ENCODE measurements around the gene HSPA1B.
A peak's percentile ranks its signal among the peaks of the same experiment; 100 is the strongest.
"Not testable (repeated sequence)": the region's sequence is repeated elsewhere in the genome, so short reads cannot be mapped to it uniquely, and the experiment has no call there.

The HSPA1B gene

GRCh38 chr6:31793927-31794245 is 33.7 kb upstream of the HSPA1B start:
- H2BK12ac ChIP-seq (ENCODE audit: low read length); H3K9me3 ChIP-seq (ENCODE audit: insufficient read depth, low read depth, low read length); H2BK5ac ChIP-seq (ENCODE audit: low read depth, low read length, poor library complexity); H3K14ac ChIP-seq (ENCODE audit: low read length); H3K23ac ChIP-seq (ENCODE audit: low read length); H4K8ac ChIP-seq (ENCODE audit: low read depth, low read length); H3K18ac ChIP-seq (ENCODE audit: low read length); H3K4me1 ChIP-seq (ENCODE audit: control insufficient read depth in 1 of 2, insufficient read depth in 2 of 2, low read length in 2 of 2); H3K4me3 ChIP-seq (ENCODE audit: low read depth, low read length); H3K27ac ChIP-seq (ENCODE audit: low read depth, low read length); DNase-seq; H3K9ac ChIP-seq (ENCODE audit: low read length); H2AK5ac ChIP-seq (ENCODE audit: low read length); H2BK120ac ChIP-seq (ENCODE audit: insufficient read depth, low read length, poor library complexity); H2AFZ ChIP-seq (ENCODE audit: insufficient read depth, low read length, poor library complexity); H4K12ac ChIP-seq (ENCODE audit: low read depth, low read length); H4K91ac ChIP-seq (ENCODE audit: low read depth, low read length); H3K27me3 ChIP-seq (ENCODE audit: insufficient read depth, low read length): not testable (repeated sequence)
- Histone ChIP-seq H3K36me3 (ENCODE audit: control insufficient read depth in 1 of 2, insufficient read depth in 2 of 2, low read length in 2 of 2) (peaks cover 19 to 22% of the 10 kb centered on the region in 2 experiments), H3K79me1 (ENCODE audit: low read length) (peaks cover 12% of the 10 kb centered on the region), H3K4me2 (ENCODE audit: low read length) (peak overlapping the region; percentile 97), H3K4ac (ENCODE audit: low read depth, low read length) (peak overlapping the region; percentile 60), H3K79me2 (ENCODE audit: control insufficient read depth, insufficient read depth, low read length, poor library complexity) (peaks cover 13% of the 10 kb centered on the region)
- WGBS (ENCODE audit: extremely low coverage, insufficient coverage, insufficient read length): no CpG with 5 or more reads among the region's 6 CpGs

GRCh38 chr6:31794294-31794865 is 33.2 kb upstream of the HSPA1B start:
- Histone ChIP-seq H3K9me3 (ENCODE audit: insufficient read depth, low read depth, low read length) (no peaks in the 10 kb centered on the region), H4K91ac (ENCODE audit: low read depth, low read length) (peak overlapping the region; percentile 99), H3K4ac (ENCODE audit: low read depth, low read length) (peak overlapping the region; percentile 60), H3K14ac (ENCODE audit: low read length) (peak overlapping the region; percentile 56), H3K79me2 (ENCODE audit: control insufficient read depth, insufficient read depth, low read length, poor library complexity) (peaks cover 13% of the 10 kb centered on the region), H2AFZ (ENCODE audit: insufficient read depth, low read length, poor library complexity) (peak overlapping the region; percentile 20), H3K18ac (ENCODE audit: low read length) (no peak overlapping the region), H3K27ac (ENCODE audit: low read depth, low read length) (no peak overlapping the region), H2BK5ac (ENCODE audit: low read depth, low read length, poor library complexity) (peak overlapping the region; percentile 28), H3K36me3 (ENCODE audit: control insufficient read depth in 1 of 2, insufficient read depth in 2 of 2, low read length in 2 of 2) (peaks cover 18 to 21% of the 10 kb centered on the region in 2 experiments), H3K27me3 (ENCODE audit: insufficient read depth, low read length) (no peaks in the 10 kb centered on the region), H3K4me2 (ENCODE audit: low read length) (peak overlapping the region; percentile 97), H4K8ac (ENCODE audit: low read depth, low read length) (peak overlapping the region; percentile 64), H4K12ac (ENCODE audit: low read depth, low read length) (no peak overlapping the region), H2BK120ac (ENCODE audit: insufficient read depth, low read length, poor library complexity) (peak overlapping the region; percentile 43), H3K4me1 (ENCODE audit: control insufficient read depth in 1 of 2, insufficient read depth in 2 of 2, low read length in 2 of 2) (peaks cover 5 to 9% of the 10 kb centered on the region in 2 experiments), H3K9ac (ENCODE audit: low read length) (peak overlapping the region; percentile 89), H3K79me1 (ENCODE audit: low read length) (peaks cover 12% of the 10 kb centered on the region), H3K4me3 (ENCODE audit: low read depth, low read length) (peak overlapping the region; percentile 85), H3K23ac (ENCODE audit: low read length) (no peak overlapping the region), H2AK5ac (ENCODE audit: low read length) (no peak overlapping the region), H2BK12ac (ENCODE audit: low read length) (no peak overlapping the region)
- no CpG with 5 or more reads among the region's 7 CpGs for WGBS (ENCODE audit: extremely low coverage, insufficient coverage, insufficient read length)
- DNase-seq: peak; percentile 15 to 44

- no CpG with 5 or more reads among the region's 44 CpGs for WGBS (ENCODE audit: extremely low coverage, insufficient coverage, insufficient read length)
- H3K4me2 ChIP-seq (ENCODE audit: low read length): peak overlapping the region; percentile 97
- H3K18ac ChIP-seq (ENCODE audit: low read length): peak overlapping the region; percentile 98
- H2AK5ac ChIP-seq (ENCODE audit: low read length): peak overlapping the region; percentile 75
- H3K4ac ChIP-seq (ENCODE audit: low read depth, low read length): peak overlapping the region; percentile 93
- H4K91ac ChIP-seq (ENCODE audit: low read depth, low read length): peak overlapping the region; percentile 99
- H3K36me3 ChIP-seq (ENCODE audit: control insufficient read depth in 1 of 2, insufficient read depth in 2 of 2, low read length in 2 of 2): peaks cover 16 to 19% of the 10 kb centered on the region in 2 experiments
- no peak overlapping the region for H2BK12ac ChIP-seq (ENCODE audit: low read length)
- H3K14ac ChIP-seq (ENCODE audit: low read length): peak overlapping the region; percentile 99
- no peaks in the 10 kb centered on the region for H3K9me3 ChIP-seq (ENCODE audit: insufficient read depth, low read depth, low read length)
- H3K79me1 ChIP-seq (ENCODE audit: low read length): peaks cover 12% of the 10 kb centered on the region
- H3K4me3 ChIP-seq (ENCODE audit: low read depth, low read length): peak overlapping the region; percentile 85
- peak overlapping the region; percentile 98 for H2AFZ ChIP-seq (ENCODE audit: insufficient read depth, low read length, poor library complexity)
- H3K4me1 ChIP-seq (ENCODE audit: control insufficient read depth in 1 of 2, insufficient read depth in 2 of 2, low read length in 2 of 2): peaks cover 5 to 9% of the 10 kb centered on the region in 2 experiments
- peak overlapping the region; percentile 96 for H3K27ac ChIP-seq (ENCODE audit: low read depth, low read length)
- peak overlapping the region; percentile 98 for H4K8ac ChIP-seq (ENCODE audit: low read depth, low read length)
- no peaks in the 10 kb centered on the region for H3K27me3 ChIP-seq (ENCODE audit: insufficient read depth, low read length)
- peak; percentile 61 to 66 for DNase-seq
- H3K79me2 ChIP-seq (ENCODE audit: control insufficient read depth, insufficient read depth, low read length, poor library complexity): peaks cover 13% of the 10 kb centered on the region
- peak overlapping the region; percentile 90 for H4K12ac ChIP-seq (ENCODE audit: low read depth, low read length)
- H3K23ac ChIP-seq (ENCODE audit: low read length): no peak overlapping the region
- H2BK5ac ChIP-seq (ENCODE audit: low read depth, low read length, poor library complexity): peak overlapping the region; percentile 99
- peak overlapping the region; percentile 89 for H3K9ac ChIP-seq (ENCODE audit: low read length)
- peak overlapping the region; percentile 97 for H2BK120ac ChIP-seq (ENCODE audit: insufficient read depth, low read length, poor library complexity)
Measured at GRCh38 chr6:31794866-31795615, 32.5 kb upstream of the HSPA1B start.

- H3K9me3 ChIP-seq (ENCODE audit: insufficient read depth, low read depth, low read length): no peaks in the 10 kb centered on the region
- peak within 1 kb of the TSS; percentile 98 for H4K8ac ChIP-seq (ENCODE audit: low read depth, low read length)
- H2BK12ac ChIP-seq (ENCODE audit: low read length): no peak within 1 kb of the TSS
Measured at GRCh38 chr6:31795616-31796298, 31.8 kb upstream of the HSPA1B start, which contains the start of gene VARS1. TSS of gene VARS1 (minus strand) at chr6:31795752. CDS start at chr6:31795217, 535 bp downstream.

More at GRCh38 chr6:31795616-31796298, 31.8 kb upstream of the HSPA1B start, which contains the start of gene VARS1:
- Histone ChIP-seq H4K91ac (ENCODE audit: low read depth, low read length) (peak within 1 kb of the TSS; percentile 99), H2AK5ac (ENCODE audit: low read length) (peak within 1 kb of the TSS; percentile 75), H3K14ac (ENCODE audit: low read length) (peak within 1 kb of the TSS; percentile 99), H3K18ac (ENCODE audit: low read length) (peak within 1 kb of the TSS; percentile 98), H3K27ac (ENCODE audit: low read depth, low read length) (peak within 1 kb of the TSS; percentile 96), H3K79me1 (ENCODE audit: low read length) (peaks cover 12% of the 10 kb centered on the region), H3K9ac (ENCODE audit: low read length) (peak within 1 kb of the TSS; percentile 91), H3K79me2 (ENCODE audit: control insufficient read depth, insufficient read depth, low read length, poor library complexity) (peaks cover 13% of the 10 kb centered on the region), H3K4me1 (ENCODE audit: control insufficient read depth in 1 of 2, insufficient read depth in 2 of 2, low read length in 2 of 2) (peaks cover 5 to 9% of the 10 kb centered on the region in 2 experiments), H3K4ac (ENCODE audit: low read depth, low read length) (peak within 1 kb of the TSS; percentile 93), H2AFZ (ENCODE audit: insufficient read depth, low read length, poor library complexity) (peak within 1 kb of the TSS; percentile 98), H4K12ac (ENCODE audit: low read depth, low read length) (peak within 1 kb of the TSS; percentile 90), H3K36me3 (ENCODE audit: control insufficient read depth in 1 of 2, insufficient read depth in 2 of 2, low read length in 2 of 2) (peaks cover 16 to 19% of the 10 kb centered on the region in 2 experiments), H3K27me3 (ENCODE audit: insufficient read depth, low read length) (no peaks in the 10 kb centered on the region), H2BK120ac (ENCODE audit: insufficient read depth, low read length, poor library complexity) (peak within 1 kb of the TSS; percentile 97), H3K23ac (ENCODE audit: low read length) (no peak within 1 kb of the TSS), H2BK5ac (ENCODE audit: low read depth, low read length, poor library complexity) (peak within 1 kb of the TSS; percentile 99), H3K4me3 (ENCODE audit: low read depth, low read length) (peak within 1 kb of the TSS; percentile 85), H3K4me2 (ENCODE audit: low read length) (peak within 1 kb of the TSS; percentile 97)
- no CpG with 5 or more reads among the region's 75 CpGs for WGBS (ENCODE audit: extremely low coverage, insufficient coverage, insufficient read length)
- peak; percentile 94 to 95 for DNase-seq
